ENCODE data around the gene DISP2. TPM values are rescaled to one million over a fixed set of nuclear protein-coding genes. Genes with fewer than 3 reads are reported as not detected.

Gene DISP2
- total RNA-seq, 4 donors from 2014 or later = 8.6 to 12.9 (median 10.9) TPM

DNA sequence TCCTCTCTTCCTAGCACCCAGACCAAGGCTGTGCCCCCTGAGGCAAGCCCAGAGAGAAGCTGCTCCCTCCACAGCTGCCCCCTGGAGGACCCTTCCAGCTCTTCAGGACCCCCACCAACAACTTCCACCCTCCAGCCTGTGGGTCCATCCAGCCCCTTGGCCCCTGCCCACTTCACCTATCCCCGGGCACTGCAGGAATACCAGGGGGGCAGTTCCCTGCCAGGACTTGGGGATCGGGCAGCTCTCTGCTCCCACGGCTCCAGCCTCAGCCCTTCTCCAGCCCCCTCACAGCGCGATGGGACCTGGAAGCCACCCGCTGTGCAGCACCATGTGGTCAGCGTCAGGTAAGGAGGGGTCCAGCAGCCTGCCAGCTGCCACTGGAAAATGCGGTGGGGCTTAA, 5.6 kb downstream of the DISP2 start:
- no peak overlapping the region for H3K4me3 ChIP-seq
- intact Hi-C loops (cut with DNase I; ENCODE audit: low total_unique reads) = no loop called here
- no peaks in the 10 kb centered on the region for H3K27me3 ChIP-seq
- 92% methylated on average over 7 of the region's 8 CpGs; no CpG with 5 or more reads in 1 of the 2 donors for WGBS, 2 donors (ENCODE audit: low coverage in 1 of 2)
- in situ Hi-C loops (cut with MboI; ENCODE audit: low pct_ligation_motif_present in 1 of 4, low pct_unique_long_range_greater_than_20kb in 1 of 4, low sequenced_read_pairs in 3 of 4) = loop anchor here in 1 of 4 donors (10.0 kb wide), 1 partner anchor 61 kb away; no protein-coding TSS in a partner anchor
- H3K9me3 ChIP-seq = no peaks in the 10 kb centered on the region
- peaks cover 11 to 19% (median 17%) of the 10 kb centered on the region in 4 donors for H3K4me1 ChIP-seq
- TF ChIP-seq, protein P1, sequence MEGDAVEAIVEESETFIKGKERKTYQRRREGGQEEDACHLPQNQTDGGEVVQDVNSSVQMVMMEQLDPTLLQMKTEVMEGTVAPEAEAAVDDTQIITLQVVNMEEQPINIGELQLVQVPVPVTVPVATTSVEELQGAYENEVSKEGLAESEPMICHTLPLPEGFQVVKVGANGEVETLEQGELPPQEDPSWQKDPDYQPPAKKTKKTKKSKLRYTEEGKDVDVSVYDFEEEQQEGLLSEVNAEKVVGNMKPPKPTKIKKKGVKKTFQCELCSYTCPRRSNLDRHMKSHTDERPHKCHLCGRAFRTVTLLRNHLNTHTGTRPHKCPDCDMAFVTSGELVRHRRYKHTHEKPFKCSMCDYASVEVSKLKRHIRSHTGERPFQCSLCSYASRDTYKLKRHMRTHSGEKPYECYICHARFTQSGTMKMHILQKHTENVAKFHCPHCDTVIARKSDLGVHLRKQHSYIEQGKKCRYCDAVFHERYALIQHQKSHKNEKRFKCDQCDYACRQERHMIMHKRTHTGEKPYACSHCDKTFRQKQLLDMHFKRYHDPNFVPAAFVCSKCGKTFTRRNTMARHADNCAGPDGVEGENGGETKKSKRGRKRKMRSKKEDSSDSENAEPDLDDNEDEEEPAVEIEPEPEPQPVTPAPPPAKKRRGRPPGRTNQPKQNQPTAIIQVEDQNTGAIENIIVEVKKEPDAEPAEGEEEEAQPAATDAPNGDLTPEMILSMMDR (IDR thresholded peaks at IDR 0.05) = no peak
- H3K36me3 ChIP-seq = no peaks in the 10 kb centered on the region
- no peak overlapping the region for H3K27ac ChIP-seq
- DNase-seq = no peak

DNA sequence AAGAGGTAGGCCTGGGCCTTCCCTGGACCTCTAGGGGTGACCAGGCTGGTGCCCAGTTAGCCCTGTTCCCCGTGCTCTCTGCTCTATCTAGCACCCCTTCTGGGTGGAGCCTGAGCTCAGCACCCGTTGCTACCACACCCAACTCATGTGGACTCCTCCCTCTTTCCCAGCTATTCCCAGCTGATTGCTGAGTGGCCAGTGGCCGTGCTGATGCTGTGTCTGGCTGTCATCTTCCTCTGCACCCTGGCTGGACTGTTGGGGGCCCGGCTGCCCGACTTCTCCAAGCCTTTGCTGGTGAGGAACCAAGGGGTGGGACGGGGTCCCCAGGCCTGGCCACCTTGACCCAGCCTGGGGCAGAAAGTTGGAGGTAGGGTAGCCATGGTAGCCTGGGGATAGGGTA, 6.2 kb downstream of the DISP2 start:
- TF ChIP-seq POLR2A (IDR thresholded peaks at IDR 0.05) (no peak), EP300 (IDR thresholded peaks at IDR 0.05; ENCODE audit: low read depth) (no peak), POLR2AphosphoS5 (IDR thresholded peaks at IDR 0.05) (no peak)
- TF ChIP-seq, protein P1 (IDR thresholded peaks at IDR 0.05) = no peak
- no peak overlapping the region for H3K4me3 ChIP-seq
- H3K9me3 ChIP-seq = no peaks in the 10 kb centered on the region
- no peak for DNase-seq
- in situ Hi-C loops (cut with MboI; ENCODE audit: low pct_ligation_motif_present in 1 of 4, low pct_unique_long_range_greater_than_20kb in 1 of 4, low sequenced_read_pairs in 3 of 4) = loop anchor here in 1 of 4 donors (10.0 kb wide), 1 partner anchor 61 kb away; no protein-coding TSS in a partner anchor
- WGBS, 2 donors (ENCODE audit: low coverage in 1 of 2) = 60 to 63% methylated on average over 1 to 6 of the region's 6 CpGs
- intact Hi-C loops (cut with DNase I; ENCODE audit: low total_unique reads) = no loop called here
- peaks cover 10 to 17% (median 16%) of the 10 kb centered on the region in 4 donors for H3K4me1 ChIP-seq
- no peak overlapping the region for H3K27ac ChIP-seq
- no peaks in the 10 kb centered on the region for H3K36me3 ChIP-seq
- no peaks in the 10 kb centered on the region for H3K27me3 ChIP-seq

DNA sequence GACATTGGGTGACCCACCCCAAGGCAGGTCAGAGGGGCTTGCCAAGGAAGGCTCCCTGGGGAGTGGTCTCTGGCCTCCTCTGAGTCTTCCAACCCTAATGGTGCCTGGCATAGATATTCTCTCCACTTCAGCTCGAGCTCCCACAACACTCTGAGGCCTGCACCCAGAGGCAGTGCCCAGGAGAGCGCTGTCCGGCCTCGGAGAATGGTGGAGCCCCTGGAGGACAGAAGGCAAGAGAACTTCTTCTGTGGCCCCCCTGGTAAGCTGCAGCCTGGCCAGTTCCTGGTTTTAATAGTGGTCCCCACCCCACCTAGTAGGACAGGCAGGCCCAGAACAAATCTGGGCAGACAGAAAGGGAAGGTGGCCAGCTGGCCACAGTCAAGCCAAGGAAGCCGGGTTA, 7.0 kb downstream of the DISP2 start:
- H3K27ac ChIP-seq = no peak overlapping the region
- in situ Hi-C loops (cut with MboI; ENCODE audit: low pct_ligation_motif_present in 1 of 4, low pct_unique_long_range_greater_than_20kb in 1 of 4, low sequenced_read_pairs in 3 of 4) (loop anchor here in 1 of 4 donors (10.0 kb wide), 1 partner anchor 60 kb away; no protein-coding TSS in a partner anchor), intact Hi-C loops (cut with DNase I; ENCODE audit: low total_unique reads) (no loop called here)
- no peak for TF ChIP-seq POLR2AphosphoS5 (IDR thresholded peaks at IDR 0.05)
- TF ChIP-seq EP300 (IDR thresholded peaks at IDR 0.05; ENCODE audit: low read depth) = no peak
- no peak for TF ChIP-seq POLR2A (IDR thresholded peaks at IDR 0.05)
- TF ChIP-seq, protein P1 (IDR thresholded peaks at IDR 0.05) = no peak
- no peaks in the 10 kb centered on the region for H3K36me3 ChIP-seq
- no peaks in the 10 kb centered on the region for H3K27me3 ChIP-seq
- H3K9me3 ChIP-seq = no peaks in the 10 kb centered on the region
- no peak for DNase-seq
- 100% methylated on average over 5 of the region's 5 CpGs; no CpG with 5 or more reads in 1 of the 2 donors for WGBS, 2 donors (ENCODE audit: low coverage in 1 of 2)
- H3K4me1 ChIP-seq = peaks cover 10 to 17% (median 16%) of the 10 kb centered on the region in 4 donors
- H3K4me3 ChIP-seq = no peak overlapping the region

DNA sequence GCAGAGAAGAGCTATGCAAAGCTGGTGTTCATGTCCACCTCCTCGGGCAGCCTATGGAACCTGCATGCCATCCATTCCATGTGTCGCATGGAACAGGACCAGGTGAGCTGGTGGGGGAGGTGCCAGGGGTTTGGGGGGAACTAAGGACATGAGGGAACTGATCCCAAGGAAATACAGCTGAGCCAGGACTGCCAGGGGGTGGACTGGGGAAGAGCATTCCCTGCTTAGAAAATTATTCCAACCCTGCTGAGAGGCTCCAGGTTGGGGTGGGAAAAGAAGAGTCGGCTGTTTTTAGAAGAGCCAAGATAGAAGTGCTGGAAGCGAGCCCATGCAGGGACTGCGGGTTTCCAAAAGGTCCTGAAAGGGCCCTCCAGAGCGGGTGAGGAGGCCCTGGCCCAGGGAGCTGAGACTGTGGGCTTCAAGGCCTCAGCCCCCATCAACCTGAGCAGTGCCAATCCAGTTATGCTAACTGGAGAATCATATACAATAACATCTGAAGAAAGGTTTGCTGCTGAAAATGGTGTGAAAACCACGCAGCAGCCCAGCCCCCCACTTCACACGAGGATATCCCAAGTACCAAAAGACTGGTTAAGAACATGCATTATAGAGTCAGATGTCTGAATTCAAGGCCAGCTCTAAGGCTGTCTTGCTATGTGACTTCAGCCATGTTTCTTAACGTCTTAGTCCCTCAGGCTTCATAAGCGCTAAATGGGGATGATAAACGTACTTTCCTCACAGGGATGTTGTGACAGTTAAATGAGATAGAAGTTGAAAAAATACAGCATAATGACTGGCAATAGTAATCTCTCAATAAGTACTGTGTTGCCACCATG, 7.8 kb downstream of the DISP2 start:
- H3K36me3 ChIP-seq = no peaks in the 10 kb centered on the region
- intact Hi-C loops (cut with DNase I; ENCODE audit: low total_unique reads) (no loop called here), in situ Hi-C loops (cut with MboI; ENCODE audit: low pct_ligation_motif_present in 1 of 4, low pct_unique_long_range_greater_than_20kb in 1 of 4, low sequenced_read_pairs in 3 of 4) (loop anchor here in 1 of 4 donors (10.0 kb wide), 1 partner anchor 59 kb away; no protein-coding TSS in a partner anchor)
- no peak for DNase-seq
- peaks cover 10 to 17% (median 16%) of the 10 kb centered on the region in 4 donors for H3K4me1 ChIP-seq
- no peak overlapping the region for H3K4me3 ChIP-seq
- TF ChIP-seq POLR2A (IDR thresholded peaks at IDR 0.05) (no peak), EP300 (IDR thresholded peaks at IDR 0.05; ENCODE audit: low read depth) (no peak), POLR2AphosphoS5 (IDR thresholded peaks at IDR 0.05) (no peak)
- TF ChIP-seq, protein P1 (IDR thresholded peaks at IDR 0.05) = no peak
- no peak overlapping the region for H3K27ac ChIP-seq
- H3K27me3 ChIP-seq = no peaks in the 10 kb centered on the region
- no peaks in the 10 kb centered on the region for H3K9me3 ChIP-seq
- WGBS, 2 donors (ENCODE audit: low coverage in 1 of 2) = 91% methylated on average over 11 of the region's 11 CpGs; no CpG with 5 or more reads in 1 of the 2 donors
